OCI-LY1 (cell line): ENCODE data around the gene ZNF552.
"Not testable (repeated sequence)": the region's sequence is repeated elsewhere in the genome, so short reads cannot be mapped to it uniquely, and the experiment has no call there.

Experiments
- EZH2 ChIP-seq: fragments of 200-600 bp; sonication (generic), shearing (Covaris generic); IDR thresholded peaks from 2 replicates; pipeline ENCODE4 v1.8.0; 2017; ENCODE audit warnings: borderline replicate concordance, mixed run types, mild to moderate bottlenecking, antibody characterized with exemption, low read length, moderate library complexity, mixed read lengths
- TF ChIP-seq, protein P1 (sequence below): fragments of 200-600 bp; sonication (generic), shearing (Covaris generic); IDR thresholded peaks from 2 replicates; pipeline ENCODE4 v1.5.1; 2017; ENCODE audit warnings: mild to moderate bottlenecking, antibody characterized with exemption, low read length, moderate library complexity, mixed read lengths

DNA sequence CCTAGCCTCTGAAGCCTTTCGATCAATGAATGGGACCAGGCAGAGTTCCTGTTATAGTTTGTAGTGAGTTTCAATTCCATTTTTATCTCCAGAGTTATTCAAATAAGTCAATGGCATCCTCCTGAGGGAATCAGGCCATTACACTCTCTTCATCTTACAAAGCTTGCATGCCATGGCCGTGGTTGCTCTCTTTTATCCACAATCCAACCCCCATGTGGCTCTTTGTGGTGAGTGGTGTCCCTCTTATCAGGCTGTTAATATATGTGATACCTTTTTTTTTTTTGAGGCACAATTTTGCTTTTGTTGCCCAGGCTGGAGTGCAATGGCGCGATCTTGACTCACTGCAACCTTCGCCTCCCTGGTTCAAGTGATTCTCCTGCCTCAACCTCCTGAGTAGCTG is 22.3 kb upstream of the ZNF552 start:
- TF ChIP-seq, protein P1, sequence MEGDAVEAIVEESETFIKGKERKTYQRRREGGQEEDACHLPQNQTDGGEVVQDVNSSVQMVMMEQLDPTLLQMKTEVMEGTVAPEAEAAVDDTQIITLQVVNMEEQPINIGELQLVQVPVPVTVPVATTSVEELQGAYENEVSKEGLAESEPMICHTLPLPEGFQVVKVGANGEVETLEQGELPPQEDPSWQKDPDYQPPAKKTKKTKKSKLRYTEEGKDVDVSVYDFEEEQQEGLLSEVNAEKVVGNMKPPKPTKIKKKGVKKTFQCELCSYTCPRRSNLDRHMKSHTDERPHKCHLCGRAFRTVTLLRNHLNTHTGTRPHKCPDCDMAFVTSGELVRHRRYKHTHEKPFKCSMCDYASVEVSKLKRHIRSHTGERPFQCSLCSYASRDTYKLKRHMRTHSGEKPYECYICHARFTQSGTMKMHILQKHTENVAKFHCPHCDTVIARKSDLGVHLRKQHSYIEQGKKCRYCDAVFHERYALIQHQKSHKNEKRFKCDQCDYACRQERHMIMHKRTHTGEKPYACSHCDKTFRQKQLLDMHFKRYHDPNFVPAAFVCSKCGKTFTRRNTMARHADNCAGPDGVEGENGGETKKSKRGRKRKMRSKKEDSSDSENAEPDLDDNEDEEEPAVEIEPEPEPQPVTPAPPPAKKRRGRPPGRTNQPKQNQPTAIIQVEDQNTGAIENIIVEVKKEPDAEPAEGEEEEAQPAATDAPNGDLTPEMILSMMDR: not testable (repeated sequence)
- TF ChIP-seq EZH2: not testable (repeated sequence)
